Stimulated activated CD4-positive, alpha-beta T cell treated with anti-CD3 and anti-CD28 coated beads, Interleukin-15, amount 100 ng/mL, for 48 hours (primary cell): ENCODE data around the gene CA5A.
"Not testable (repeated sequence)": the region's sequence is repeated elsewhere in the genome, so short reads cannot be mapped to it uniquely, and the experiment has no call there.

Experiments
- DNase-seq, 2 donors: peaks; one replicate each; pipeline ENCODE4 v3.0.0-alpha.2; 2020; ENCODE audit warnings: low read depth in 2 of 2

CA5A gene

DNA sequence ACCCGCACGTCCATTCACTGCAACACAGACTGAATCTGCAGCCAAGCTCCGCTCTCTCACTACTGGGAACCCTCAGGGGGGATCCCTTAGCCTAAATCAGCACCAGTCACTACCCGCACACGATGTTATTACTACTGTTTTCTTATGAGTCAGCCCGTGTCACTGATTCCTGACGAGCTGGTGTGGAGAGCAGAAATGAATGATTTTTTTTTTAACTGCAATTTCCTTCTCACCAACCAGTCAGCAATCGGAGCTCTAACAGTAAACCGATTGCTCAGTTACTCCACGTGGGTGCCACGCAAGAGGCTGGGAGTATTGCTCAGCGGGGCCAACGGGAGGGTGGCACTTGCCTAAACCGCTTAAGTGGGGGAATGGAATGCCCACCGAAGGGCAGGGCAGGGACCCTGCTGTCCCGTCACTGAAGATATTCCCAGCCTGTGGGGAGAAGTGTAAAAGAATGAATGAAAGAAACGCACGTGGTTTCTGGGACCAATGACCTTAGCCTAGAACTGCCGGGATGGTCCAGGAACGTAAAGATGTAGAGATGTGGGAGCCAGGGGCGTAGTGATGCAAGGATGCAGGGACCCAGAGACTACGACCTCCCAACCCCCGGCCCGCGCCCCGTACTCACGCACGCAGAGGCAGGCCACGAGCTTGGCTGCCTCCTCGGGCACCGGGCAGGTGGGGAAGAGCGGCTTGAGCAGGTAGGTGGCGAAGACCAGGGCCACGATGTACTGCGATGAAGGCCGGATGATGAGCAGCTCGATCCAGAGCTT is 67.9 kb downstream of the CA5A start:
- DNase-seq = peak; percentile 68 to 73

GRCh38 chr16:87865902-87866555 is 70.3 kb downstream of the CA5A start:
- DNase-seq = peak in 1 of 2 donors; percentile 33

DNA sequence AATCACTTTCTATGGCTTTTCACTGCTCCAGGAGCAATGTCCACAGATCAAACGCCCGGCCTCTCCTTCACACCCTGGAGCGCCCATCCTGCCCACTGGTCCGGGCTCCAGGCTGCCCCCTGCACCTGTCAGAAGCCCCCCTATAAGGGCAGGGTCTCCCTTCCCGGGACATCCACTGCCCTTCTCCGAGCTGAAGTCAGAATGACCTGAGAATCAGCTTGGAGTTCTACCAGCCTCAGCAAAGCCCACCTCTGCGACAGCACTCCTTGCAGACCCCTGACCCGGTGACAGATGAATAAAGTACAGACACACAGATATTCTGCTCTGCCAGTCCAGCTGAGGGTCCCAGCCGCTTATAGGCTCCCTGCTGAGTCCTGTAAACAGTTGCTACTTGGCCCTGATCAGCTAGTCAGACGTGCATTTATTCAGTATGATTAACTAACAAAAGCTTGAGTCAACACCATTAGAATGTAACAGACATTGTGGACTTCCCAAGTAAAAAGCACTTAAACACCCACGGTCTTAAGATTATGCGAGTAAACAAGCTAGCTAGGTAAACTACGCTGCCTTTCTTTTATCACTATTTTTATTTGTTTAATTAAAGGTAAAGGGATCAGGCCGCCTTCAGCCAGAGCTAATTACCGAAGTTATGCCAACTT is 71.9 kb downstream of the CA5A start:
- no peak for DNase-seq

DNA sequence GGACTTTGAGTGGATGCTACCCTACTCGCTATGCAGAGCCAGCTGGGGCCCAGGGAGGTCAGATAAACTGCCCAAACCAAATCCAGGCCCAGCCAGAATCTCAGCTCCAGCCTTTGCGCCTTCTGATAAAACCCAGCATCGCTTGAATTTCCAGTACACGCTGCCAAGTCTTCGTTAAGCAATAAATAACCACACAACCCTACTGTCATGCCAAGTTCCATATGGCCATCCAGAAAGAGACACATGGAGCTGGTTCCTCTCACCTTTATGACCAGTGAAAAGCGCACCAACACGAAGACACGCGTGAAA is 73.0 kb downstream of the CA5A start:
- DNase-seq = not testable (repeated sequence)

- not testable (repeated sequence) for DNase-seq
Measured at GRCh38 chr16:87862597-87863326, 73.6 kb downstream of the CA5A start.

DNA sequence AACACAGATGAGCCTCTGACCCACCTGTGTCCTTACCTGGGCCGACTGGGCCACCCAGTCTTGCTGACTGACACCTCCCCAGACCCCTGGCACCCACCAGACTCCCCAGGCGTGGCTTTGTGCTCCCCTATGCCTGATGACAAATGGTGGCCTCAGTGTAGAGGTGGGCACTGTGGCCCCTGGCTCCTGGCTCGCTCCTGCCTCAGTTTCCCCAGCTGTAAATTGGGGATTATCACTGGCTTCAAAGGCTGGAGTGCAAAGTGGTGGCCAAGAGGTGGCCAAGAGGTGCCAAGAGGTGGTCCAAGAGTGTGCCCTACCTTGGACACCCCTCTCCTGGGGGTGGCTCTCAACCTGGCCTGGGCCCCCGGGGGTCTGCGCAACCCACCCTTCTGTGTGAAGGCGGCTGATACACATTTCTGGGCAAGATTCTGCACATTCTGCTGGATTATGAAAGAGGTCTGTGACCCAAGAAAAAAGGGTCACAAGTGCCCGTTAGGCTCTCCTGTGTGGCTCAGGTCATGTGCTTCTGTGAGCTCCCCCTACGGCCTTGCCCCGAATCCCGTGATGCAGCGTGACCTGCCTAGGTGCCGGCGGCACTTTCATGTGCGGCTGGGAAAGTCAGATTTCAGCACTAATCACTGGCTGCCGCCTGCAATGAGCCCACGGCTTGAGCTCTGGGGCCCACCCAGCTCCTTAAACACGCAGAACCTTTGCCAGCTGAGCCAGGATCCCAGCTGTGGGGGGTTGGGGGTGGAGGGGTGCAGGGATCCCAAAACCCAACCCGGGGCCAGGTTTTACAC is 74.8 kb downstream of the CA5A start:
- DNase-seq = not testable (repeated sequence)

DNA sequence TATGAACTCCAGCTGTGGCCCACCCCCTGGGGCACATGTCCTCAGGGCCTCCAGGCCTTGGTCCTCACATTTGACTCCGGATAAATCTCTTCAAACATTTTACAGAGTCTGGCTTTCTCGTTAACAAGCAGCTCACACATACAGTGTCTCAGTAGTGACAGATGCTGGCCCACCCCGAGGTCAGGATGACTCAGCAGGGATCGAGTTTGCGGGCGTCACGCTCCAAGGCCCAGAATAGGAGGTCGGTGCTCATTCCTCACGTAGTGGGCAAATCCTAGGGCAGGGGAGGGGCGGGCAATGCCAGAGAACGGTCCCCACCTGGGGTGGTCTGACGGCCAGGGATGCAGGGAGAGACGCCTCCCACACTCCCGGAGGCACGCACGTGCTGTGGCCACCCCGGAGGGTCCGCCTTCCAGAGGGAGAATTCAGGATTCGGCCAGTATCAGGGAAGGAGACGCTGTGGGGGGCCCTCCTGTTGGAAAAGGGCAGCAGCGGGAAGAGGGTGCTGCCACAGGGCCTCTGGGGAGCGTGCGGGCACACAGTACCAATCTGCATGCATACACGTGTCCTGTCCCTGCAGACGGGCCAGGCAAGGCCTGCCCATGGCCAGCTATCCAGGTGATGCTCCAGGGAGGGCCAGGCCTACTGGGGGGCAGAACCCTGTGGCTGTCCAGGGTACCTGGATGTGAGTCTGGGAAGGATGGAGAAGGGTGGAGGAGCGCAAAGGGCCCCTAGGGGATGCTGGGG is 75.6 kb downstream of the CA5A start:
- no peak for DNase-seq

GRCh38 chr16:87858151-87858993 is 78.0 kb downstream of the CA5A start:
- not testable (repeated sequence) for DNase-seq

DNA sequence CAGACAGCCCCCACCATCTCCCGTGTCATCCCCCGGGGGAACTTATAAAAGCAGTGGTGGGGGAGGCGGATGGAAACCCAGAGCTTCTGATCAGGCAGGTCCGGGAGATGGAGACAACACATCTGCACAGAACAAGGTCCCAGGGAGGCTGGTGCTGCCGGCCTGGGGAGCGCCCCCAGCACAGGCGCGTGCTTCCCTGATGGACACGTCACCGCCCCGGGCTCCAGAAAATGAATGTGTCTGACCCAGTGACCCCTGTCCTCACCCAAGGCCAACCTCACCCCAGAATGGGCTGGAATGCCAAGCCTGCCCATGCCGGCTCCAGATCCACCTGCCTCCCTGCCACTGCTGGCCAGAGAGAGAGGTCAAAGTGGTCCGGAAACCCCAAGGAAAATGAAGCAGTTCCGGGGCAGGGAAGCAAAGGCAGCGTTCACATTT is 79.5 kb downstream of the CA5A start:
- no peak for DNase-seq

DNA sequence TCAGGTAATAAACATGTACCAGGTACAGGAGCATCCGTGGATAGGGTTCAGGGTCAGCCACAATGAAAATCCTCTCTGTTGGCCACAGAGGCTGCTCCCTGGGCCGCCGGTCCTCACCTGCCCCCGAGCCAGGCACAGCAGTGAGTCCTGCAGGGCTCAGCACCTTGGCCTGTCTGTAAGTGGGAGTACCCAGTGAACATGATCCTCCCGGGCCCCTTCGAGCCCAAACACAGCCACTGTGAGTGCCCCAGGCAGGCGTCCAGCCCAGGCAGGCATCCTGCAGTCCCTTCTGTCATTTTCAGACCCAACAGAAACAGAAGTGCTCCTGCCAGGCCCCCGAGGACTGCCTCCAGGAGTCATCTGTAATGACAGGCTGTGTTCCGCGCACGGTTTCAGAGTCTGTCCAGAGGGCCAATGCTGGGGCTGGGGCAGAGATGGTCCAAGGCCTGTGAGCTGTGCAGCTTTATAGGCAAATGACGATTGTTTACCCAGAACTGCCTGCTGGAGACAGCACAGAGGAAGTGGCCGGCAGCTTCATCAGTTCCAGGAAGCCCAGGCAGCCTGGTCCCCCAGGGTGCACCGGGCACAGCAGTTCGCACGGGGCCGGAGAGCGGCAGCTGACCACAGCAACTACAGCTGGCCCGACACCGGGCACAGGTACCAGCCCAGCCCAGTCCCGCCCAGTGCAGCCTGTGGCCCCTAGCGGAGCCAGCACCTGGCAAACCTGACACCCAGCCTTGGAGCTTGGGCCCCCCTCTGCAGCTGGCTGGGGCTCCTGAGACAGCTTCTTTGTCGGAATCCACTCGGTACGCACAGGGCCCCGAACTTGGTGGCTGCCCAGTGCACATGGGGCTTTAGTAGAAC is 80.2 kb downstream of the CA5A start:
- DNase-seq = no peak

DNA sequence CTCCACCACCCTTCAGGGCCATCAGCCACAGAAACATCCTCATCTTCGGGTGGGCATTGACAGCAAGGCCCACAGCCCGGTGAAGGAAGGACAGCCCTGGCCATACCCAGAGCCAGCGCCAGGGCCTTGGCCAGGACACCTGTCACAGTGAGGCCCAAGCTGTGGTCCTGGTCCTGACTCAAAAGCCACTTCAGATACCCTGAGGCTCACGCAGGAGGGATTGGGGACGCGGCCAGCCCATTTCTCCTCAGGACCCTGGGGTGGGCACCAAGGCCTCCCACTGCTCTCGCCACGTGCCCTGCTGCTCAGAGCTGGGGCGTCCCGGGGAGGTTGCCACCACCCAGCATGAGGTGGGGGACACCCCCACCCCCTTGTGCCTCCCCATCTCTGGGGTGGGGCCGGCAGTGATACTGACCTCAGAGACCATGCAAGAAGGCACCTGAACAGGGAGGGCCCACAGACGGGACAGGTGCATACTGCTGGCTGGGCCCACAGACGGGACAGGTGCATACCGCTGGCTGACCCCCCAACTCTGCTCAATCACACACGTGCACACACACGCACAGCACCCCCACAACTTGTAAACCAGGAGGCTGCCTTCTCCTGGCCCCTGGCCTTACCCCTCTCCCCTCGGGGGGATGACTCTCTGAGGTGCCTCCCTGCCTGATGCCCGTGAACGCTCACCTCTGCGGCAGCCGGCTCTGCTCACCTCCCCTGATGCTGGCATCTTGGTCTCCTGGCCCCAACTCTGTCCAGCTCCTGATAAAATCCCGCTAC is 81.2 kb downstream of the CA5A start:
- DNase-seq = no peak

DNA sequence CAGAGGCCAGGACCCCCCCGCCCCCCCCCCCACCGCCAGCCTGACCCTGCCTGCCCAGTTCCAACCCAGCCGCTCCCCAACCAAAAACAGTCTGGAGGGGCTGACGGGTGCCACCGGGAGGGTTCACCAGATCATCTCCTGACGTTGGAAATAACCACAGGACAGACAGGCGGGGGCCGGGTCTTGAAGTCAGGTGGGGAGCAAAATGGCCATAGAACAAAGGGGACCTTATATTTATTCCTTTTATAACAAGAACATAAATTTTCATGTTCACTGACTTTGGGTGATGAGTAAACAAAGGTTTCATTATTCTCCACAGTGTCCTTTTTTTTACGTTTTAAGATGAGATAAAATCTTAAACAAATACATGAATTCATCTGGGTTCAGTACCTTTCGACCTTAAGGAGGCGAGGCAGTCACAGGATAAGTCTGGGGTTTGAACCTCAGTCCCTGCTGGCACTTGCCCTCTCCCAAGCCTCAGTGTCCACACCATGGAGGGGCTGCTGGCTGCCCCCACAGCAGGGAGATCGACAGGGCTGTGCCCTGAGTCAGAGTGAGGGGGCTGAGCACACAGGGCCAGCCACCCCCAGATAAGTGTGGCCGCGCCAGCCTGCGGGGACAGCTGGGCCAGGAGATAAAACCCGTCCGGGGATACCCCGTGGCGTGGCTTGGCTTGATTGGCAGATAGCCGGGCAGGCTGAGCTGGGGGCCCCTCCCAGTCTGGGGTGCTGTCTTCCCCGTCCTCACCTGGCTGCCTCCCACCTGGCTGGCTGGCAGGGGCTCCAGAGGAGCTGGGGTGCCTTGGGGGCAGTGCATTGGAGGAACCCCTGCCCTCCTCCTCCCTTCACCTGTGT is 82.0 kb downstream of the CA5A start:
- DNase-seq = no peak

GRCh38 chr16:87853411-87854052 is 82.8 kb downstream of the CA5A start:
- peak; percentile 80 to 83 for DNase-seq

DNA sequence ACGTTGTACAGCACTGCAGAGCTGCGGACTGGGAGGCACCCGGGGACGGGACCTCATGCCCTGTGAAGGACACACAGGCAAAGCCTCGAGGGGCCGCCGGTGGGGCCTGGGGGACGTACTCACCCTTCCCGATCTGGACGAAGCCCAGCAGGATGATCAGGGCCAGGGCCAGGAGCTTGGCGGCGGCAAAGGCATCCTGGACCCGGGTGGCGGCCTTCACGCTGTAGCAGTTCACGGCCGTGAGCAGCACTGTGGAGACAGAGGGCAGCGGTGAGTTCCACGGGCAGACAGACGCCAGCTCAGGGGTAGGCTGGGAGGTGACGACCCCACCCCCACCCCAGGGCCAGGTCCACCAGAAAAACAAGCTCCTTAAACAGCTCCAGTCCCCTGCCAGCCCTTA is 84.7 kb downstream of the CA5A start:
- no peak for DNase-seq

DNA sequence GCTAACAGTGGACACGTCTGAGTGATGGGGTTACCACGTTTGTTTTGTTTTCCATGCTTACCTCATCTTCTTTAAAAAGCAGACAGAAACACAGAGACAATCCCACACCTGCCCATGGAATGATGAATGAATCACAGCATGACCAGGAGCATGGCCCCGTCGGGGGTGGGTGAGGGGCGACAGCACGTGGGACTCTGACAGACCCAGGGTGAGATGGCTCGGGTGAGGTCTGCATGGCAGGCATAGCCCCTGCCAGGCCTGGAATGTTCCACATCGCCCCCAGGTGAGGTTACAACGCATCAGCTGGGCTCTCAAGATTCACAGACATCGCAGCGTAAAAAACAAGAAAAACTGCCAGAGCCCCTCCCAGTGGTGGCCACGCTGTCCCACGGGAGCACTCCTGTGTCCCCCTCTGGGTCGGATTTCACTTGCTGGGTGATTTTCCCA is 85.2 kb downstream of the CA5A start:
- no peak for DNase-seq
